NCI-H146 treated with DMSO at 0.1 percent for 48 hours (cell line): ENCODE measurements around the gene PPP2R2C.

Experiments
- DNase-seq: peaks from one replicate; lab custom pipeline; 2025; ENCODE audit not compliant: unreplicated experiment; lab: John Stamatoyannopoulos, UW

The PPP2R2C gene

DNA sequence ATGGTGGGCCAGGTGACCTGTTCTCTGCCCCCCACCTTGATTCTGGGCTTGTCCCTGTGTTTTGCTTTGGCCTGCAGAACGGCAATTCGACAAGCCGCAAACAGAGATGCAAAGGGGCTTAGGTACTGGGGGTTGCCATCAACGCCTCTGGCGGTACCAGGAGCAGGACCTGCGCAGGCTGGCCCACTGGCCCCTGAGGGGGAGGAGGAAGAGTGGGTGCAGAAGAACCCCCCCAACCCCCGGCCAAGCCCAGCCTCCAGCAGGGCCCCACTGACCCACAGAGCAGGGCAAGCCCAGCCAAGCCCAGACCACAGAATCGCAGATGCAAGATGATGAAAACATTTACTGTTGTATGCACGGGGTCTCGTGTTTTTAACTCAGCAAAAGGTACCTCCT is 89.4 kb downstream of the PPP2R2C start:
- DNase-seq = no peak

DNA sequence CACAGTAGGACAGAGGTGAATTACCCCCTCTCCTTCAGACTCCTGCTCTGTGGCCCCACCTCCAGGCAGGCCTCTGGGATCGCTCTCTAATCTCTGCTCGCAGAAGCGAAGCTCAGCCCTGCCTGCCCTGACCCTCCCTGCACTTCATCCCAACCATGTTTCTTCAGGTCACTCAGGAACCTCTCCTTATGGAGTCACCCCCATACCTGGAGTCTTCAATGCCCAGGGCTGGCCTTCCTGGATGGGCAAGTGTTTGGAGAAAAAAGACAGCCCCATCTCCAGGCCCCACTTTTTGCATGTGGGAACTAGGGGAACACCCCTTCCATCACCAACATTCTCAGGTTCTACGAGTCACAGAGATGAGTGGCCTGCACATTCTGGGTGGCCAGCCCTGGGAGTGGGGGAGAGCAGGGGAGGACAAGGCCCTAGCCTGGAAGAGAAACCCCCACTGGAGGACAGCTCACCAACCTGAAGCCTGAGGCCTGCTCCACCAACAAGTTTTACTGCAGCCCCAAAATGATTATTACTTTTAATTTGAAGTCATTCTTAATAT is 90.8 kb downstream of the PPP2R2C start:
- no peak for DNase-seq

DNA sequence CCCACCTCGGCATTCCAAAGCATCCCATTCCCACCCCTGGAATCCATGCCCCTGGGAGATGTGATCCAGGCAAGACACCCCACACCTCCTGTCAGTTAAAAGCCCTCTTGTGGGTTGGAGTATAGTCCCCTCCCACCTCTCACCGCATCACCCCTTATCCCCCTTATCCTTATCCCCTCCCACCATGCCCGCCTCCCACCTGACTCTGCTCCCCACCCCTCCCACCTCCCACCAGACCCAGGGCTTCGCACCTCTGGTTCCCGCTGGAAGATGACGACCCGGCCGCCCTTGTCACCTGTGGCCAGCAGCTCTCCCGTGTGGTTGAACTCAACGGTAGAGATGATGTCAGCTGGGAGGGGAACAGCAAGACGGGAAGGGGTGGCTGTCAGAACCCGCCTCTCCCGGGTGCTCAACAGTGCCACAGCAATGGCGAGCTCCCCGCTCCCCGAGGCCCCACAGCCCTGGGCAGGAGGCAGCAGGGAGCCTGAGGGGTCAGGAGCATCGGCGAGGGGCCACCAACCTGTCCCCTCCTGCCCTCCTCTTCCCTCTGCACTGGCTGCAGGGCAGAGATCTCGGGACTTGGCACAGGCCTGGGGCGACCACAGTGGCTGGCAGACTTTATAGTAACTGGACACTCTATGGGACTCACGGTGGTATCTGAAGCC is 91.5 kb downstream of the PPP2R2C start:
- no peak for DNase-seq

DNA sequence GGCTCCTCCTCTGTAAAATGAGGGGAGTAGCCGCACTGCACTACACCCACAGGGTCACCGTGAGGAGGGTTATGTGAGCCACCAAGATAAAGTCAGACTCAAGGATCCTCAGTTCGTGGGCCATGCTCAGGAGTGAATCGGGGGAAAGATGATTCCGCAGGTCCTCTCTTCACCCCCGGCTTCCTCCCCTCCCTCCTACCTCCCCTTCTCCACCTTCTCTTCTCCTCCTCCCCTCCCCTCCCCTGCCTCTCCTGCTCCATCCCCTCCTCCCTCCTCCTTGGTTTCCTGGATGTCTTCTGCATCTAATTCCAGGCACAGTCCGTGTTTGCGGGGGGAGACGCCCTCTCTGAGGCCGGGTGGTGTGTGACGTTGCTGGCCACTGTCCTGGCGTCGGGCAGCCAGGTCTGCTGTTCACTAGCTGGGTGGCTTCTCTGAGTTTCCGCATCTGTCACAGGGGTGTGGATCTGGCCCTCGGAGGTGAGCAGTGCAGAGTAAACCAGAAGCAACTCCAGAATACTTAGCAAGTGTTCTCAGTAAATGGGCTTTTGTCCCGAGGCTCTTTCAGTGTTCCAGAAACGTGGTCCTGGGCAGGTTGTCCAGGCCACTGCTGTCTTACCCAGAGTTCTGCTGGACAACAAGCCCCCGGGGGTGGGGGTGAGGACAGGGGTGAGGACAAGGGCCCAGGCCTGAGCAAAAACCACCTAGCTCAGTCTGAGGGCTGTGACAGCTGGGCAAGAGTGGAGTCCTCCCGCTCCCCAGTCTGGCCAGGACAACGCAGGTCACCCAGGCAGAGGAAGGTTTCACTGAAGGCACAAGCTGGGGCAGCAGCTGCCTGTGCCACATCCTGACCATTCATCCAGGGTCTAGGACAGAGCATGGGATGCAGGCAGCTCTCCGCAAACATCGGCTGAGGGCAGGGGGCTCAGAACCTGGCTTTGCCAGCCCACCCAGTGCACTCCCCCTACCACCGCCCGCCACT is 92.4 kb downstream of the PPP2R2C start:
- DNase-seq = no peak

DNA sequence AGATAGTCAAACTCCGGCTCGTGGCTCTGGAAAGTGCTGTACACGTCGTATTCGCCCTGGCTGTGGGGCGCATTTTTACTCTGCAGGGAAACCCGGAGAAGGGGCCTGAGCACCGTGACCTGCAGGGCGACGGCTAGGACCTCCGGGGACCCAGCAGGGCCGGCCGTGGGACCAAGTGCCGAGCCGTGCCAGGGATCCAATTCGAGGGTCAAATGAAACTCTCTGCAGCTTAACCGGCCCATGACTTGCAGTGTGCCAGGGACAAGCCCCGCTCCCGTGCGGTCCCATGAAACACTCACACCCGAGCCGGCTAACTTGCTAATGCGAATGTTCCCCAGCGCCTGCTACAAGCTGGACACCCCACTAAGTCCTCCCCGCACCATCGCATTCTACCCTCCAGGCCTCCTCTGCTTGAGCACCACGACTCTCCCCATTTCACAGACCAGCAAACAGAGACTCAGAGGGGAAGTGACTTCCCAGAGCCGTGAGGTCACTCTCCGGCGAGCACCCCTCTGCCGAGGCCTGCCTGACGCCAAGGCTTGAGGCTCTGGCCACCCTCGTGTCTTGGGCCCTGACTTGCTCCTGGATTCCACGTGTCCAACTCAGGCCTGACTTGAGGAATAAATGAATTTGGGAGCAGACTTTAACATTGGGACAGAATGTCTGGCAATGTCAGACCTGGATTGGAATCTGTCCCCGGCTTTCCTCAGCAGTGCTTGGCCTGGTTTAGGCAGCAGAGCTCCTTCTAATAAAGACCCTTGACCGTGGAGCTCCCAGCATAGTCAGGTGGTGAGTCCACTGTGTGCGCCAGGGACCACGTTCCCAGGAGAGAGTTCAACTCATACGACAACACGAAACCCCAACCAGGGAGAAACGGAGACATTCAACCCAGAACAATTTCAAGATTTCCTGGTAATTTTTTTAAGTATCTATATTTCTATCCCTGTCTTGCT is 93.6 kb downstream of the PPP2R2C start:
- DNase-seq = no peak

DNA sequence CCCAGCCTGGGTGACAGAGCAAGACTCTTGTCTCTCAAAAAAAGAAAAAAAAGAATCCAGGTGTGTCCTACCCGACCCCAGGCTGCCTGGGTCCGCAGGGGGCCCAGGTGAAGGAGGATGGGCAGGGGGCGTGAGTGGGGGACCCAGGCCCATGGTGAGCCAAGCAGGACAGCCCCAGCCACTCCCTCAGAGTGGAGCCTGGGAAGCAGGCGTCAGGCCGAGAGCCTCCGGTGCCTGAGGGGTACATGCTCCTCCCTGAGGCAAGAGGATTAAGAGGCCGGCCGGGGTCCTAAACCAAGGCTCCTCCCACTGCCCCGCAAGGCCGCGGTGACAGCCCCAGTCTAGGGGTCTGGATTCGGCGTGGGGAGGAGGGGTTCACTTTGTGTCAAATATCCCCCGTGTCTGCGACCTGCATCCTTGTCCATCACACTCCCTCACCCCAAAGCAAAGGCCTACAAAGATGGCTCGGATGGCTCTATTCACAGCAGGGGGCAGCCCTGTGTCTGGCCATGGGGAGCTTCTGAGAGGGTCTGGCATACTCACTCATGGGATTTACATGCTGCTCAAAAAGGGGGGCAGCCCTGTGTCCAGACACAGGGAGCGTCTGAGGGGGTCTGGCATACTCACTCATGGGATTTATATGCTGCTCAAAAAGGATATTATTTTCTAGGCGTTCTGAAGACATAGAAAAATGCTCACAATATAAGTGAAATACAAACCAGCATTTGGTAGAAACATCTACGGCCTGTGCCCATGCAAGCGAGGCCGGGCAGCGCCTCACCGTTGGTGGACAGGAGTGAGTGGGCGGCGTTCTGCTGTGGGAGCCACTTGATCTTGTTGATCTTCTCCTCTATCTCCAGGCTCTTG is 94.6 kb downstream of the PPP2R2C start:
- DNase-seq = no peak

DNA sequence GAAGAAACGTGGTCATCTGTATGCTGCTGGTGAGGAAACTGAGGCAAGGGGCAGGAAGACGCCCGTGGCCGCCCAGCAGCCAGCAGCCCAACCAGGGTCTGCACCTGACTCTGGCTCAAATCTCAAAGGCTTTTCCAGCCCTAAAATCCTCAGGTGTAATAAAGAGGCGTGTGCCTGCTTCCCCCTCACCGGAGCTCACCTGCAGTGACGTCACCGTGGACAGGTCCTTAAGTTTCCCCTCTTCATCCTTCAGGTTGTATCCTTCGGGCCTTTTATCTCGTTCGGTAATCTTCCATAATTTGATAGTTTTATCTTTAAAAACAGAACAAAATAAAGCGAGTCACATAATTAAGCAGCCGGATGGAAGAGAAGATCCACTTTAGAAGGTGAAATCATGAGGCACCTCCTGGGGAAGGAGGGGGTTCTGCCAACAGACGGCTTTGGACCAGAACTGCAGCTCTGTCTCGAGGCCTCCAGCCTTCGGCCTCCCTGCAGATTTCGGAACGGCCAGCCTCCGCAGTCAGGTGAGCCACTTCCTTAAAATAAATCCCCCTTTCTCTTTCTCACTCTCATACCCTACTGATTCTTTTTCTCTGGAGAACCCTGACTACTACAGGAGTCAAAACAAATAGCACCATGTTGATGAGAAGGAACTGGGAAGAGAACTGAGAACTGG is 96.7 kb downstream of the PPP2R2C start:
- DNase-seq = no peak

DNA sequence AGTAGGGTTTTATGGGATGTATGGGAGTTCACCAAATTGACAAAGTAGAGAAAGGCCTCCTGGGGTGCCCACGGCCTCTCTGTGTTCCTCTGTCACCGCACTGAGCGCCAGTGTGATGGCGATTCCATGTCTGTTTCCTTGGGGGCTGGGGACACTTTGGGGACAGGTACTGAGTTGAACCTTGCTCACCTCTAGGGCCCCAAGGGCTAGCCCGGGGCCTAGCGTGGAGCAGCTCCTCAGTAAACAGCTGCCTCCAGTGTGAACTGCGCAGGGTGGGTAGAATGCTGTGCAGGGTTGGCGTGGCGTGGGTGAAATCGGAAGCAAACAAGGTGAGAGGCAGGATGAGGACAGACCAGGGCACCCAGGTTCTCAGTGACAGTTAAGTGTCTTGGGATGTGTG is 97.8 kb downstream of the PPP2R2C start:
- DNase-seq = no peak

DNA sequence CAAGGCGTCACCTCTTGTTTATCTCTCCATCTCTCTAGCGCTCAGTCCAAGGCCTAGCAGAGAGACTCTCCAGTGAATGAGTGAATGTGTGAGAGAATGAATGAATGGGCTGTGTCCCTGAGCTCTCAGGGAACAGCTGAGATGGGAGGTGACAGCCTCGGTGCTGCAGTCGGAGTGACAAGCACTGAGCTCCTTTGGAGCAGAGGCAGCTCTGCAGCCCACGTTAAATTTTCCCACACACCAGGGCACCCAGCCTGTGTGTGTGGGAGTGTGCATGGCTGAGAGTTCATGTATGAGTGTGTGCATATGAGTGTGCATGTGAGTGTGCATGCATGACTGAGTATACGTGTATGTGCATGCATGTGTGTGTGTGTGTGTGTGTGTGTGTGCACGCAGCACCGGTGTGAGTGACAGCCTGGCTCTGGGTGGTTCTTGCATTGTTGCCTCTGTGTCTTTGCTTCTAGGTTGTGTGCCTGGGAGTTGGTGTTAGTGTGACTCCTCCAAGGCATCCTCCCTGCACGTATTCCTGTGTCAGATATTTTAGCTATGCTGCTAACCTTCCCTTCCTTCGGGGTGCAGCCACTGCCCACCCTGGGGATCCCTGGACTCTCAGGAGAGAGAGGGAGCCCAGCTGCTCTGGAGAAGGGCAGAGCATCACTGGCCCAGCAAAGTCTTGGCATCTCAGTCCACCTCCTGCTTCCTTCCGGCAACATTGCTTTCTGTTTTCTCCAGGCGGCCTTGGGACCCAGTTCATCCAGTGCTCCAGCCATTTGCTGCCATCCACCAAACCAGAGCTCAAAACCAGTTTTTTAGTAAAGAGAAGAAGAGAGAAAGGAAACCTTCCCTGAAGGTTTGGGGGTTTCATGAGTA is 98.6 kb downstream of the PPP2R2C start:
- no peak for DNase-seq

DNA sequence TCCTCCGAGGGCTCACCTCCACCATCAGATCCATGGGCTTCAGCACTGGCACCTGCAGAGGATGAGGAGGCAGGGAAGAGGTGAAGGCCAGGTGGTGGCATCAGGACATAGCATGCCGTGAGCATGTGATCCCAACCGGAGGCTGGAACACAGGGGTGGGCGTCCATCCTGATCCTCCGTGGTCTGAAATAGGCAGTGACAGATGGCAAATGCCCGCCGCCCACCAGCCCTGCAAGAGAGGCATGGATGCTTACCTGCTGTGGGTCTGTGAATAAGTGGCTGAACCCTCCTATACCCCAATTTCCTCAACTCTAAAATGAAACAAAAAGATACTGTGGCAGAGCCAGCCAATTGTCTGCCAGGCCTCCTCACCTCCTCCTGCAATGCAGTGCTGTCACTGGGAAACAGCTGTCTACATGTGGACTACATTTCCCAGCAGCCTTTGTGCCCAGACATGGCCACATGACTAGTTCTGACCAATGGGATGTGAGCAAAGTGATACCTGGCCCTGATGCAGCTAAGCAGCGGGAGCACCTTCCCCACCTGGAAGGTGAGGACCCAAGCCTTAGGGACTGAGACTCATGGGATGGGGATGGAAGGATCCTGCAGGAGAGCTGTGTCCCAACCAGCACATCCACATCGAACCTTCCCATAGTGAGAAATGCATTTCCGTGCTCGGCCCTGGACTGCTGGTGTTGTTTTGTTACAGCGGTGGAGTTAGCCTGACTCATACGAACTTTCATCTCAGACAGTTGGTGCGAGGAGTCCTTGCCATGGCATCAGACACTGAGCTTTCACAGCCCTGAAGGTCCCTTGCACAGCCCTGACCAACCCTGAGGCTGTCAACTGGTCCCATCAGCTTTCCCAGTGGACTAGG is 99.5 kb downstream of the PPP2R2C start:
- peak; percentile 3 for DNase-seq

DNA sequence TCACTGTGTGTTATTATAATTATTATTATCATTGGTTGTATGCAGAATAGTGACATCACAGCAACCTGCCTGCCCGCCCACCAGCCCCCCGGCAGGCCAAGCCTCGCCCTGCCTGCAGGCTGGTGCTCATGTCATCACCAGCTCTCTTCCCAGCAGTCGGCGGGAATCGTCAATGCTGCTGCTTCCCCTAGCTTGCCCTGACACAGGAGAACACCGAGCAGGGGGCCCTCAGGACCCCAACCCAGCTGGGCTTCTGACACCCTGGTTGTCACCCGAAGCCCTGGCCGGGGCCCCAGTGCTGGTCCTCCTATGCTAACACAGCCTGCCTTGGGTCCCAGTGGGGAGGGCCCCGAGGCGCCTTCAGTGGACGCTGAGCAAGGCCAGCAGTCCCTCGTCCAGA is 100.6 kb downstream of the PPP2R2C start:
- no peak for DNase-seq

DNA sequence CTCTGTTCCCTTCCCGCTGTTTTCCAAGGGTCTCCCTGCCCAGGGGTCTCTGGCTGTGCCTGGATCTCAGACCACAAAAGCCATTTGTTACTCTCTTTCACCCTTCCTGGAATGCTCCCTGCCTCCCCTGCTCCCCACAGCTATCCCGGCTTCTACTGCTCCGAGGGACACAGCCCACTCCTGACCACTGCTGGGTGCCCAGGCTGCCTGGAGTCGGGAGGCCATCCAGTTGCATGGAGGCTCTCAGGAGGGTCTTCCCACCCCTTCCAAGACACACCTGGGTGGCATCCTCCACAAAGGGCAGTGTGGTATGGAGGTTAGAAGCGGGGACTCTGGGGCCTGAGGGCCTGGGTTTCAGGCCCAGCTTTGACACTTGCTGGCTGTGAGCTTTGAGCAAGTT is 101.1 kb downstream of the PPP2R2C start:
- no peak for DNase-seq

DNA sequence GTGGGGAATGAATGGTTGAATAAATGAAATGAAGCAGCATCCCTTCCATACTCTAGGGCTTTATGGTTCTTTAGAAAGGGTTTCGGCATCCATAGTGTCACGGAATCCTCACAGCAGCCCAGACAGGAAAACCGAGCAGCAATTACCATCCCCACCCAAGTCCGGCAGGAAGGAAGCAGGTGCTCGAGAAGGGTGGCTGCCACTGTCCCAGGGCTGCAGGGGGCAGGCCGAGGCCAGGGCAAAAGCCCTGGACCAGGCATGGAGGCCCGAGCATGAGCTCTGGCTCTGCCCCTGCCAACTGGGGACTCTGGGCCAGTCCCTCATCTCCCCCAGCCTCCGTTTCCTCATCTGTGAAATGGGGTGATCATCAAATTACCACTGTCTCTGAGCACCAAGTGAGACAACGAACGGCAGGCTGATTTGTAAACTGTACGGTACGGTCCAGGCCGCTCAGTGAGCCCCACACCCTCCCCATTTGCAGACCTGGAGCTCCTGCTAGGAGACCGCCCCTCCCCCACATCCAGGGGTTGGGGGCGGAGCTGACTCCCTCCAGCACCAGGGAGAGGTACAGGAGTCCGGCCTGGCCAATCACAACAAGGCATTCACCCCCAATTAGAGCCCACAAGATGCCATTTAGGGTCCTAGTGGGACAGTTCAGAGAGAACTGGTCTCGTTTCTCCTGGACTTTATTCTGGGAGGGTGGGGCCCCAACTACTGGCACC is 102.3 kb downstream of the PPP2R2C start:
- DNase-seq = no peak

DNA sequence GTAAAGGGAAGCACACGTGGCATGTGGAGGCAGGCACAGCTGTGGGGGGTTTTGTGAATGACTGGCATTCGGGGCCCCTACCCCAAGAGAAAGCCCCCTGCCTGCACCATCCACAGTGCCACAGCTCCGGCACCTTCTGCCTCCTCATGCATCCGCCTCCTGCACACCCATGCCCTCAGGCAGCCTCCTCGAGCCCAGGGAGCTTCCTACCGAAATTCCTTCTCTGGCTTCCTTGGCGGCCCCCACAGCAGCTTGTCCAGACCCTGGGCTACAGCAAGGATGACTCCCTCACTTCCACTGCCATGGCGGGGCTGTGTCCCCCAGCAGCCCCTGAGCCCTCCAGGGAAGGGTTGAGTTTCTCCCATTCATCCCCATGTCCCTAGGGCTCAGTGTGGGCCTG is 102.9 kb downstream of the PPP2R2C start:
- no peak for DNase-seq

DNA sequence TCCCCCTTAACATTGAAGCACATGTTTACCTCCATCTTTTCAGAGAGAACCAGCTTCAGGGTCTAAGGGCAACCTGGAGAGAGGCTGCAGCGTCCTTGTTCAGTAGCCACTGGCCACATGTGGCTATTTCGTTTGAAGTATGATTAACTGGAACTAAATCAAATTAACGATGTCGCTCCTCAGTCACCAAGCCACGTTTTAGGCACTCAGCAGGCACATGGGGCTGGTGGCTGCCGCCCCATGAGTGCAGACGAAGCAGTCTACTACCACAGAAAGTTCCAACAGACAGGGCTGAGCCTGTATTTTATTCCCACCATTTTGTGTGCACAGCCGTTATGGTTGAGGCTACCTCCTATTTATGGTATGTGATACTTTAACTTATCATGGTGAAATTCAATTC is 103.4 kb downstream of the PPP2R2C start:
- no peak for DNase-seq

DNA sequence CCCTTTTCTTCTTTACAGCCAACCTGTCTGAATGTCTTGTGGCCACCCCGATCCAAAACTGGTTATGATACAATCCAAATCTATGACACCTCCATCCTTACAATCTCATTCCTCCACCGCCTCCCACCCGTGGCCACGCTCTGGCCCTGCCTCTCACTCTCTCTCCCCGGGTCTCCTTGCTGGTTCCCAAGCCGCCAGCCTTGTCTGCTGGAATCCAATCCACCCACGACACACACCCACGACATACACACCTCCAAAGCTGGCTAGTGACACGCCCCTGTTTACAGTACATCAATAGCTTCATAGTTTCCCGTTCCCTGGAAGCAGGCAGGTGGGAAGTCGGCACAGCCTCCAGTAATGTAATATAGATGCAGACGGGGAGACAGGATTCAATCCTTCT is 103.8 kb downstream of the PPP2R2C start:
- DNase-seq = no peak

DNA sequence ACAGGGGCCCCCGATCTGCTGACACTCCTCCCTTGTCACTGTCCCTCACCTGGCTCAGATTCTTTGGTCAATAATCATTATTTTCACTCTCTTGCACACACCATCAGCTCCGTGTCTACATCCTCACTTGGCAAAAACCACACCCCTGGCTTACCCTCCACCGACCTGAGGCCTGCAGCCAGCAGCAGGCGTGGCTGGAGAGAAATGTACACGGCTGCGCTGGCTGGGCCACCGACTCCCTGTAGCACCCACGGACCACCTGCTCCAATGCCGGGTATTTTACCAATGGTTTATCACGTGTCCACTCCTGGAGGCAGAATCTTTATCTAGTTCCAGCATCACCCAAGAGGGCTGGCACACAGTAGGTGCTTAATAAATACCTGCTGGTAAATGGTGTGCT is 104.3 kb downstream of the PPP2R2C start:
- DNase-seq = no peak
